HG02884 (cell line): ENCODE data around the gene CCDC51.
A peak's percentile ranks its signal among the peaks of the same experiment; 100 is the strongest.
"Not testable (repeated sequence)": the region's sequence is repeated elsewhere in the genome, so short reads cannot be mapped to it uniquely, and the experiment has no call there.

Experiments used
- ATAC-seq: cut with Tn5 transposase; IDR thresholded peaks from one replicate; pipeline ENCODE4 v1.9.1; 2021; ENCODE audit warnings: mild to moderate bottlenecking, moderate library complexity; ENCODE audit not compliant: unreplicated experiment

CCDC51 gene, protein sequence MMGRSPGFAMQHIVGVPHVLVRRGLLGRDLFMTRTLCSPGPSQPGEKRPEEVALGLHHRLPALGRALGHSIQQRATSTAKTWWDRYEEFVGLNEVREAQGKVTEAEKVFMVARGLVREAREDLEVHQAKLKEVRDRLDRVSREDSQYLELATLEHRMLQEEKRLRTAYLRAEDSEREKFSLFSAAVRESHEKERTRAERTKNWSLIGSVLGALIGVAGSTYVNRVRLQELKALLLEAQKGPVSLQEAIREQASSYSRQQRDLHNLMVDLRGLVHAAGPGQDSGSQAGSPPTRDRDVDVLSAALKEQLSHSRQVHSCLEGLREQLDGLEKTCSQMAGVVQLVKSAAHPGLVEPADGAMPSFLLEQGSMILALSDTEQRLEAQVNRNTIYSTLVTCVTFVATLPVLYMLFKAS

DNA sequence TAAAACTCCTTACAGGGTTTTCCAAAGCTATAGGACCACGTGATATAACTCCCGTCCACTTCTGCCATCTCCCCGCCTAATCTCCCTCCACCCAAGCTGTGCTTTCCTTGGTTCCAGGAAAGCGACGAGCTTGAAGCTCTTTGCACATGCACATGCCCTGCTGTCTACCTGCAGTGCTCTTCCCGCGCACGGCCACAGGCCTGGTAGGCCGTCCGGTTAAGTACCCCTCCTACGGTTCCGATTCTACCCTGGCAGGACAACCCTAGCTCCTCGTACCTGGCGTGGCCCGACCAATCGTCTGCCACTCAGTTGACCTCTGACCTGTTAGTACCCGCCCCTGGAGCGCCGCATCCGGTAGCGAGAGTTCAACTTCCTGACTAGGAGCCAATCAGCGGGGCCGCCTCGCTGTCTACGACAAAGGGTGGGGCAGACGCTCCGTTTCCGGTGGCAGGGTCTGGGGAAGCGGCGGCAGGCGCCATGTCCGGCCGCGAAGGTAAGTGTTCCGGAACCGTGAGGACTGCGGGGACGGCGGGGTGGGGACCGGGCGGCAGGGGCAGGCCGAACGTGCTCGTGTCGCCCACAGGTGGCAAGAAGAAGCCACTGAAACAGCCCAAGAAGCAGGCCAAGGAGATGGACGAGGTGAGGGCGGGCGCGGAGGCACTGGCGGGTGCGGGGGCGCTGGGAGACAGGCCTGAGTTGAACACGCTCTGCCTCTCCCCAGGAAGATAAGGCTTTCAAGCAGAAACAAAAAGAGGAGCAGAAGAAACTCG lies at the start of gene CCDC51, which contains the start of gene TMA7:
Gene CCDC51 (minus strand): TSS at position 300 of the 770 bp plus-strand sequence. CDS start 4,991 bp downstream, outside the sequence.
Gene TMA7 (plus strand): TSS at position 438 of the 770 bp plus-strand sequence. CDS start 40 bp downstream, at position 478.
- peak; percentile 91 for ATAC-seq

GRCh38 chr3:48486952-48487351 lies 47.0 kb upstream of the CCDC51 start:
- ATAC-seq = no peak

DNA sequence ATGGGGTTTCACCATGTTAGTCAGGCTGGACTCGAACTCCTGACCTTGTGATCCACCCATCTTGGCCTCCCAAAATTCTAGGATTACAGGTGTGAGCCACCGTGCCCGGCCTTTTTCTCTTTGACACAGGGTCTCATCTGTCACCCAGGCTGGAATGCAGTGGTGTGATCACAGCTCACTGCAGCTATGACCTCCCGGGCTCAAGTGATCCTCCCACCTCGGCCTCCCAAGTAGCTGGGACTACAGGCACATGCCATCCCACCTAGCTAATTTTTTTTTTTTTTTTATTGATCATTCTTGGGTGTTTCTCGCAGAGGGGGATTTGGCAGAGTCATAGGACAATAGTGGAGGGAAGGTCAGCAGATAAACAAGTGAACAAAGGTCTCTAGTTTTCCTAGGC lies 42.9 kb upstream of the CCDC51 start:
- not testable (repeated sequence) for ATAC-seq

- ATAC-seq = not testable (repeated sequence)
Measured at GRCh38 chr3:48480891-48481290, 41.0 kb upstream of the CCDC51 start.

GRCh38 chr3:48478626-48479555 lies 39.0 kb upstream of the CCDC51 start:
- no peak for ATAC-seq

- no peak for ATAC-seq
Measured at GRCh38 chr3:48477959-48478520, 38.1 kb upstream of the CCDC51 start.

DNA sequence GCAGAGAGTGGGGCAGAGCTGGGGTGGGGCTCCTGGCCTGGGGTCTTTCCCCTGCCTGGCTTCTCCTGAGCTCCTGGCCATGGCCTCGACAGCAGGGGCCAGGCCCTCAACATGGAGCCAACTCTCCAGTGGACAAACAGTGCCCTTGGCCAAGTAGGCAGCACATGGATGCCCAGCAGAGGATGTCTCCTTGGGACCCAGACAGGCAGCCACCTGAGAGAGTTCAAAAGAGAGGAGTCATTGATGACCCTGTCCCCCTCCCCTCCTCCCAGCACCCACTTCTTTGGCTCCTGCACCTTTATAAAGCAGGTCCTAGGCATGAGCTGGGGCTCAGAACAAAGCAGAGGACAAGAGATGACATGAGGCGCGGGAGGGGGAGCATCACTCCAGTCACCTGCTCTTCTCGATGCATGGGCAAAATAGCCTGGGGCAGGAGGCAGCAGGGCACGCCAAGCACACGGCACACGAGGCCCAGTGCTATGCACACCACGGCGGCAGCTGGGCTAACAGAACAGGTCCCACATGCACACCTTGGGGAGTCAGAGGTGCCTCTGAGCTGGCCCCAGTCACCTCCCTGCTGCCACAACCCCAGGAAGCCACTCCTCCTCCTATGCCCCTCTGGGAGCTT lies 36.6 kb upstream of the CCDC51 start:
- ATAC-seq = no peak

DNA sequence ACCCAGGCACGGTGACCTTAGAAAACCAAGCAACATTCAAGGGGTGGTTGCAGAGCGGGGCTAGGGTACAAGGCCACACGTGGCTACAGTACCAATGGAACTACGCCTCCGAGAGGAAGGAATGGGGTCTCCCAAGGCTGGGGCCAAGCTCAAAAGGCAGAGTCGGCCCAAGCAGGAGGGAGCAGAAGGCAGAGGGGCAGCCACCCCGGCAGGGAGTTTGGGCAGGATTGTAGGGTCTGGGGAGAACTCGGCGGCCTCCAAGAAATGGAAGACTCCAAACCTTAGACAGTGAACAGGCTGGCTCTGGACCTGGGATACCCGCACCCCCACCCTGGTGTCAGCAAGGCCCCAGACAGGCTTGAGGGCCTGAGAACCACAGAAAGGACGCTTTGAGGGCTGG lies 35.3 kb upstream of the CCDC51 start:
- no peak for ATAC-seq

DNA sequence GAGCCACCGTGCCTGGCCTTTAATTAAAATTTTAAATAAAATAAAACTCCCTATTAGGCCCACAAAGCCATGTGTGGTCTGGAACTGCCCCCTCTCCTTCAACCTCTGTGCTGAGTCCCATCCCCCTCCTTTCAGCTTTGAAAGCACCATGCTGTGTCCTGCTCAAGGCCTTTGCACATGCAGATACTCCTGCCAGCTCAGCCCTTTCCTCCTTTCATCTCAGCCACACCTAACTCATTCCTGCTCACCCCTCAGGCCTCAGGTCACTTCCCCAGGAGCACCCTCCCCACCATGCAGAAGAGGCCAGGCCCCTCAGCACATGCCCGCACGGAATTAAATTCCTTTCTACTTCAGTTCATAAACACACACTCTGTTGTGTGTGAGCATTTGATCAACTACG lies 34.7 kb upstream of the CCDC51 start:
- no peak for ATAC-seq

DNA sequence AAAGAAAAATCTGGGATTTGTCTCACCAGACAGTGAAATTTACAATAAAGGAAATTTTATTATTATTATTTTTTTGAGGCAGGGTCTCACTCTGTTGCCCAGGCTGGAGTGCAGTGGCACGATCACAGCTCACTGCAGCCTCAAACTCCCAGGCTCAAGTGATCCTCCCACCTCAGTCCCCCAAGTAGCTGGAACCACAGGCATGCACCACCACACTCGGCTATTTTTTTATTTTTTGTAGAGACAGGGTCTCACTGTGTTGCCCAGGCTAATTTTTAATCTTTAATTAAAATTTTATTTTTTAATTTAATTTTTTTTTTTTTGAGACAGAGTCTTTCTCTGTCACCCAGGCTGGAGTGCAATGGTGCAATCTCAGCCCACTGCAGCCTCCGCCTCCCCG lies 34.1 kb upstream of the CCDC51 start:
- ATAC-seq = not testable (repeated sequence)

GRCh38 chr3:48473617-48473952 lies 33.7 kb upstream of the CCDC51 start:
- no peak for ATAC-seq

GRCh38 chr3:48472923-48473616 lies 33.2 kb upstream of the CCDC51 start:
- peak; percentile 69 for ATAC-seq

DNA sequence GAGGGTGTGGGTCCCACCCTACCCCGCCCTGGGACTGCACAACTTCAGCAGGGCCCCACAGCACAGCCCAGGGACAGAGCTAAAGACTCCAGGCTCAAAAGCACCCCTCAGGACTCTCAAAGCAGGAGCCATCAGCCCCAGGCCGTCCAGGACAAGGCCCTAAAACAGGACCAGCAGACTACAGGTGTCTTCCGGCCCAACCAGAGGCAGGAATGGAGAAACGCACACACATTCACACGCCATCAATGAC lies 32.7 kb upstream of the CCDC51 start:
- peak; percentile 27 for ATAC-seq

DNA sequence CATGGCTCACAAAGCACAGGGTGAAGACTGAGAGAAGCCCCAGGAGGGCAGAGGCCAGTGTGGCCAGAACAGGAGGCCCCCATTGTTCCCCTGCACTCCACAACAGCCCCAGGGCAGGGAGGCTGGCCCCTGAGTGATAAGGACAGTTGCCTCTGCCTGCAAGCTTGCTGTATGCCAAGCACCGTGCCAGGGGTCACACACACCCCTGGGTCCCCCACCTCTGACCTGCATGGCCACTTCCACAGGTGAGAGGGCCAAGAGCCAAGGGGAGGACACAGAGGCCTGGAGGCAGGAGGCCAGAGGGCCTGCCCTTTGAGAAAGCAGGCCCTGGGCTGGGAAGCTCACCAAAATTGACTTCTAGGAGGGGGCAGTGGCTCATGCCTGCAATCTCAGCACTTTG lies 30.4 kb upstream of the CCDC51 start:
- no peak for ATAC-seq

DNA sequence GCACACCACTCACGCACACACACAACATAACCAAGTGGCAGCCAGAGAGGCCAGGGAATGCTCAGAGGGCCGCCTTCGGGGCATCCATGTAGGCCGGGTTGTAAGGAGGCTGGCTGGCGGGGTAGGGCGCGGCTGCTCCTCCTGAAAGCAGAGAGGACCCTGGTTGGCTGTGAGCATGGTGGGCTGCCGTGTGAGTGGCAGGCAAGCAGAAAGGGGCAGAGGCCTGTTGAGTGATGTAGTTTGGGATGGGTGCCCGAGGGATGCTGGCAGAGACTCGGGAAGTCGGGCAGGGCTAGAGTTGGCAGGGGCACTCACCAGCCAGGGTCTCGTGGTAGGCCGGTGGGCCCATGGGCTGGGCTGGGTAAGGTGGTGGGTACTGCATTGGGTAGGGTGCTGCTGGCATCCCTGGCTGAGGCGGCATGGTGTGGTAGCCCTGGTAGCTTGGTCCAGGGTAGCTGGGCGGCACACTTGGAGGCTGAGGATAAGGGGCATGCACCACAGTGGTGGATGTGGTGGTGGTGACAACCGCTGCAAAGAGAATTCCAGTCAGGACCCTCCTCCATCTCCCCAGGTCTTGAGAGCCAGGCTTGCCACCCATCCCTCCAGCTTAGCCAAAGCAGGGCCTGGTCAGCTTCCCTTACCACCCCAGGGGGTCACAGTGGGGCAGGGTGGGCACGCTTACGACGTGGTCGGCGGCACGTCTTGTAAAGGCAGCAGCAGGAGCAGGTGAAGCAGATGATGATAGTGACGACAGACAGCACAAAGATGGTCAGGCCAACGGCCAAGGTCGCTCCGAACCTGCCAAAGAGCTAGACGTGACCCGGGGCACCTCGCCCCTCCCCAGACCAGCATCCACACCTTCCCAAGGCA lies 29.4 kb upstream of the CCDC51 start:
- no peak for ATAC-seq

DNA sequence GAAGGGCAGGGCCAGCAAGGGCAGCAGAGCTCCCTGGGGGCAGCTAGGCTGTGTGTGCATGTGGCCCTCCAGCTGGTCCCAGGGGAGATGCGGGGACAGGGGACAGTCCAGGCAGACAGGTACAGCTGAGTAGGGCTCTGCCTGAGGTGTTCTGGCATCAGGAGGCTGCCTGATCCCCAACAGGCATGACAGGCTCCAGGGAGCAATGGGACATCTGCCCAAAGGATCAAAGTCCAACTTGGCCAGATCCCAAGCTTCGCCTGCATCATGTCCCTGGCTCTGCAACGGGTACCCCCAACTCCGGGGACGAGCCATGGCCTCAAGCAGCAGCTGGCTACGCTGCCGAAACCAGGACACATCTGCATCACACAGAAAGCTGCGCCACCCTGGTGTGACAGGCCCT lies 28.4 kb upstream of the CCDC51 start:
- ATAC-seq = no peak

DNA sequence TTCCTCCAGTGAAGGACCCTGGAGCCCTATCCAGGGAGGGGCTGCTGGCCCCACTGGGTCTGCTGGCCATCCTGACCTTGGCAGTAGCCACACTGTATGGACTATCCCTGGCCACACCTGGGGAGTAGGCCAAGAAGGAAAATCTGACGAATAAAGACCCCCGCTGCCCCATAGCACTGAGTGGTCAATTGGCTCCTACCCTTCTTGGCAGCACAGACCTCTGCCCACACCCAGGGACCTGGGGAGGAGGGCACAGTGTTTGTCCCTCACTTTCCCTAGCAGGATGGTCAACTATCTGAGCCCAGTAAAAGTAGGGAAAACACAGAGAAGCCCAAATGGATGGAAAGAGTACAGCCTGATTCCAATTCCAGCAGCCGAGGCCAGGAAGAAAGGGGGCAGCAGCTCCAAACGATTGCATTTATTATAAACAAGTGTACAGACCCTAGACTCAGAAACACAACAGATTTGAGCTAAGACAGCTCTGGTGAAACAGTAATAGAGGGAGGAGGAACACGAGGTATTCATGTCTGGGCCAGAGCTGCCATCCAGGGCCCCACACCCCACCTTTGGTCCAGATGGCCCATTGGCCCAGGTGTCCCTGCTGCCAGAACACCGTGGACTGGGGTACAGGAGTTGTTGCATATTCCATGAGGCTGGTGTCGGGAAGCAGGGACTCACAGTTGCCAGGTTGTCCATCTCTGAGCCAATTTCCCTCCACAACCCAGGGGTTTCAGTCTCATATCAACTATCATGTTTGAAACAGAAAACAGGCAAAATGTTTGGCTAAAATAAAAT lies 27.8 kb upstream of the CCDC51 start:
- no peak for ATAC-seq

- ATAC-seq = no peak
Measured at GRCh38 chr3:48467110-48467454, 27.2 kb upstream of the CCDC51 start.
